MM.1S (cell line): ENCODE measurements around the gene ZNF138.
"Not testable (repeated sequence)": the region's sequence is repeated elsewhere in the genome, so short reads cannot be mapped to it uniquely, and the experiment has no call there.

Experiments used
- CTCF ChIP-seq: fragments of 300-600 bp; sonication (generic); IDR thresholded peaks from 2 replicates; pipeline ENCODE4 v1.5.1; 2016; ENCODE audit warnings: antibody characterized with exemption, low read length, mixed read lengths
- EZH2 ChIP-seq: fragments of 300-600 bp; sonication (generic); optimal IDR thresholded peaks from 2 replicates; pipeline ENCODE3; 2017; ENCODE audit warnings: low read depth, mild to moderate bottlenecking, antibody characterized with exemption, low read length, mixed read lengths

GRCh38 chr7:64784842-64785241, 9.4 kb upstream of the ZNF138 start:
- not testable (repeated sequence) for TF ChIP-seq CTCF, EZH2
